GM19463 (cell line): ENCODE results near the gene TYW1.
"Not testable (repeated sequence)": the region's sequence is repeated elsewhere in the genome, so short reads cannot be mapped to it uniquely, and the experiment has no call there.

Experiments used
- ATAC-seq: cut with Tn5 transposase; IDR thresholded peaks from one replicate; pipeline ENCODE4 v1.9.1; 2021; ENCODE audit warnings: mild to moderate bottlenecking, moderate library complexity; ENCODE audit not compliant: unreplicated experiment

Gene TYW1

DNA sequence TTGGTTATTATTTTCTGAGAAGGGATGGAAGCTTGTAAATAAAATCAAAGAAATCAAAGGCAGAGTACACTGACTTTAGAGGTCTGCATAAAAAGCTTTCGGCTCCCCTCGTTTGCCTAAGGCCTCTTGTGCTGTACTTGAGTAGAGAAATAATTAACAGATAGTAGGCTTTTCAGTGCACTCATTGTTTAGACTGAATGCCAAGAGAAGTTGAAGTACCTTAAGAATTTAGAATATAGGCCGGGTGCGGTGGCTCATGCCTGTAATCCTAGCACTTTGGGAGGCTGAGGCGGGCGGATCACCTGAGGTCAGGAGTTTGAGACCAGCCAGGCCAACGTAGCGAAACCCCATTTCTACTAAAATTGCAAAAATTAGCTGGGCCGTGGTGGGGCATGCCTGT, 232.4 kb downstream of the TYW1 start:
- ATAC-seq = not testable (repeated sequence)

DNA sequence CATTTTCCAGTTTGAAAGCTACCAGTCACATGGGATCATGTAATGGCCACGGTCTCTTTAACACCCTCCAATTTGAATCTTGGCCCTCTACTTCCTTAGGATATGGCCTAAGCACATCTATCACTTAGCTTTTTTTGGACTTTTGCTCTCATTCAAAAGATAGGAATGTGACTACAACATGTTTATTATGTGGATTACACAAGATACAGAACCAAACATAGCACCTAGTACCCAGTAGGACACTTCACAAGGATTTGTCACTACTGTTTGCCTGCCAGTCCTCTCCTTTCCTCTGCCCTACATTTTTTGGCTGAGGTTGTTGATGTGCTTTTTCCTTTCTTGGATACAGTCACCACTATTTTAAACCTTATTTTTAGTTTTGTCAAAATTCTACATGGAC, 233.4 kb downstream of the TYW1 start:
- ATAC-seq = not testable (repeated sequence)

DNA sequence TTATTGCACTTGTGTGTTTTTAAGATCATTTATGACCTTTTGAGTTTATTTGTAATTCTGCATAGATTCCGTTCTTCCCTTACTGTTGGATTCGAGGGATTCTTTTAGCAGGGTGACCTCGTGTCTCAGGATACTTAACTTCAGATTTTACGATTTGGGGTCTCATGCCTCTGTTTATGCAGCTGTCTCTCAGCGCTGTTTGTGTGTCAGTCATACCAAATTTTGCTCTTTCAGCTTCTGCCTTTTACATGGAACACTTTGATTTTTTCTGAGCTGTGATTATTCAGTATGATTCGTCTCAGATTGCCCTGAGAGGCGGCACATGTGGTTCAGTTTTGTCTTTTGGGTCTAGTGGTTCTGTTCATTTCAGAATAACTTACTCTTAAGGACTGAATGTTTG, 236.9 kb downstream of the TYW1 start:
- not testable (repeated sequence) for ATAC-seq

DNA sequence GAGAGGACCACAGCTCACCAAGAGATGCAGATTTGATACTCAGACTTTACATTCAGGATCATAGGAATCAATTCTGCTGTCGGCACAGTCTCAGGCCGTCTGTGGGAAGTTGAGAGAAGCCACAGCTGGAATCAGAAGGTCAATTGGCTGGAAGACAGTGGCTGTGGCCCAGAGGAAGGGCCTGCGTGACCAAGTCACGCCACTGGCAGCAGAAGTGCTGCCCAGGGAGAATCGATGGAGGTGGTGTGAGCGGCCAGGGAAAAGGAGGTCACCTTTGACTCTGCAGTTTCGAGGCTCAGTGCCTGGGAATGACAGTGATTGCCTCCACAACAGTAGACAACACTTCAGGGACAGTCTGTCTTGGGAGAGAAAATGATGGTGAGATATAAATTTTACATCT, 239.6 kb downstream of the TYW1 start:
- ATAC-seq = not testable (repeated sequence)

DNA sequence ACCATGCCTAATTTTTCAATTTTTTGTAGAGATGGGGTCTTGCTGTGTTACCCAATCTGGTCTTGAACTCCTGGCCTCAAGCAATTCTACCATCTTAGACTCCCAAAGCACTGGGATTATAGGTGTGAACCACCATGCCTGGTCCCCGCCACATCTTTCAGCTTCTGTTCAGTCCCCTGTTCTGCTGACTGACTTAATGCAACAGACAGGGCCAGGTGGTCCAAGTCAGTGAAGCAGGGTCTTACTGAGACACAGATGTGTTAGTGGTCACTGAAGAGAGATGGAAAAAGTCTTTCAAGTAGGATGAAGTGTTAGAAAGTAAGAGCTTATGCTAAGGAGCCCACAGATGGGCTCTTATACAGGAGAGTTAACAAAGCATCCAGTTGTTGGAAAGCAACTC, 246.2 kb downstream of the TYW1 start:
- ATAC-seq = not testable (repeated sequence)

DNA sequence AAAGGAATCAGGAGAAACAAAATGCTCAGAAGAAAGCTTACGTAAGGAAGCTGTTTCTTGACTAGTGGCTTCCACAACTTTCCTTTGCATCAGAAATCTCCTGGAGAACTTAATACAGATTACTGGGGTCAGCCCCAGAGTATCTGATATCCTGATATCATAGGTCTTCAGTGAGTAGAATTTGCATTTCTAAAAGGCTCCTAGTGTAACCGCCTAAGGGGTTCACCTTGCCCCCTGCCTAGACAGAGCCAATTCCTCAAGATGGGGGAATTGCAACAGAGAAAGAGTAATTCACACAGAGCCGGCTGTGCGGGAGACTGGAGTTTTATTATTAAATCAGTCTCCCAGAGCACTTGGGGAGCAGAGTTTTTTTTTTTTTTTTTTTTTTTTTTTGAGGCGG, 251.7 kb downstream of the TYW1 start:
- ATAC-seq = not testable (repeated sequence)

DNA sequence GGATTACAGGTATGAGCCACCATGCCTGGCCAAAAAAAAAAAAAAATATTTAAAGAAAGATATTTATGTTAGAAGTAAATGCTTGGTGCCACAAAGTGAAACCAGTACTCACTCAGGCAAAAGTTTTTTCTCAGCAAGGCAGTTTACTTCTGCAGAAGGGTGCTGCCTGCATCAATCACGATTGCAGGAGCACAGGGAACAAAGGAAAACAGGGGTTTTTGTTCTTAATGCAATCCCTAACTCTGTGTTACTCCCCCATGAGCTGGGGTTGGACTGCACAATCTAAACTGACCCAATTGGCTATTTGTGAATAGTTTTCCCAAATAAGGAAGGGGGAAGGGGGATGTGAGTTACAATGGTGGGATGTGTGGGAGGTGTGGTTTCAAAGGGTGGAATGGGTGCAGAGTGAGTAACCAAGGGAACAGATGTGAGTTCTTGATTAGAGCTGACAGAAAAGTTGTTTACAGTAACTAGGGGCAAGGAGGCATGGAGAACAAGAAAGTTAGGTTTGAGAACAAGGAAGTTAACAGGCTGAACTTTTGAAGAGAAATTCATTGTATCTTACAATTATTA, 255.4 kb downstream of the TYW1 start:
- no peak for ATAC-seq

DNA sequence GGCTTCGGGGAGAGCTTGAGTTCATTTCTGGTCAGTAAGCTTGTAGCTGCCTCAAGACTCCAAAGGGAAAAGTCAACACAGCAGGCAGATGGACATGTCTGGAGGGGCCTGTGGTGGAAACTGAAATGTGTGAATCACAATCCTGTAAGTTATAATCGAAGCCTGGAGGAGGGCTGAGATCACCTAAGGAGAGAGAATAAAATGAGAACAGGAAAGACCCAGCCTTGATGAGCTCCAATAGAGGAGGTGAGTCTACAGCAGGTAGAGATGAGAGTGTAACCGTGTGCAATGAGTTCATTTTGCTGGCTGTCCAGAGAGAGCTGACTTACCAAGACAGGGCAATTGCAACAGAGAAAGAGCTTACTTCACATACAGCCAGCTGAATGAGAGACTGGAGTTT, 258.4 kb downstream of the TYW1 start:
- not testable (repeated sequence) for ATAC-seq

DNA sequence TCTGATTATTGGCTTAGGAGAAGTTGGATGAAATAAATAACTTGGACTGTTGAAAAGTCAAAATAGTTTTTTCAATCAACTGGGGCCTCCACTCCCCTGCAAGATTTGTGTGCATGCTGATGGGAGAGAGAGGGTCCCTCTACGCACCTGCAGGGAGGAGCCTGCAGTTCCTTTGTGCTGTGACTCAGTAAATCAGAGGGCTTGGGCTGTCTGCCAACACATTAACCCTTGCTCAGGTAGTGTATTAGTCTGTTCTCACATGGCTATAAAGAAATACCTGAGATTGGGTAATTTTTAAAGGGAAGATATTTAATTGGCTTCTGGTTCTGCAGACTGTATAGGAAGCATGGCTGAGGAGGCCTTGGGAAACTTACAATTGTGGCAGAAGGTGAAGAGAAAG, 261.1 kb downstream of the TYW1 start:
- not testable (repeated sequence) for ATAC-seq

DNA sequence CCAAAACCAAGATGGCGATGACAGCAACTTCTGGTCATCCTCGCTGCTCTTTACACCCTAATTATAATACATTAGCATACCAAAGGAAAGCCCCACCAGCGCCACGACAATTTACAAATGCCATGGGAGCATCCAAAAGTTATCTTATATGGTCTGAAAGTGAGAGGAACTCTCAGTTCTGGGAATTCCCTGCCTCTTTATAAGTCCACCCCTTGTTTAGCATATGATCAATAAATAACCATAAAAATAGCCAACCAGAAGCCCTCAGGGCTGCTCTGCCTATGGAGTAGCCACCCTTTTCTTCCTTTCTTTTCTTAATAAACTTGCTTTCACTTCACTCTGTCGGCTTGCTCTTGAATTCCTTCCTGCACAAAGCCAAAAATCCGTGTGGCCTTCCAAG, 262.7 kb downstream of the TYW1 start:
- ATAC-seq = not testable (repeated sequence)

DNA sequence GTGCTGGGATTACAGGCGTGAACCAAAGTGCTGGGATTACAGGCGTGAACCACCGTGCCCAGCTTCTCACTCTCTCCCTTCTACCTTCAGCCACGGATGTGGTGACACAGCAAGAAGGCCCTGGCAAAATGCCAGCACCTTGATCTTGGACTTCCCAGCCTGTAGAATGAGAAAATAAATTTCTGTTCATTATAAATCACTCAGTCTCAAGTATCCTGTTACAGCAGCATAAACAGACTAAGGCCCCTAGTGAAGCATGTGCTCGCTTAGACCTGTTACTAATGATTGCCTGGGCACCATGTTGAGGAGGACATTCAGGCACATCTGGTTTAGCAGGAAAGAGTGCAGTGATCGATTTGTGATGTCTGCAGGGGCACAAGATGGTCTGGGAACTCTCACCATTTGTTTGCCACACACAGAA, 263.5 kb downstream of the TYW1 start:
- not testable (repeated sequence) for ATAC-seq

DNA sequence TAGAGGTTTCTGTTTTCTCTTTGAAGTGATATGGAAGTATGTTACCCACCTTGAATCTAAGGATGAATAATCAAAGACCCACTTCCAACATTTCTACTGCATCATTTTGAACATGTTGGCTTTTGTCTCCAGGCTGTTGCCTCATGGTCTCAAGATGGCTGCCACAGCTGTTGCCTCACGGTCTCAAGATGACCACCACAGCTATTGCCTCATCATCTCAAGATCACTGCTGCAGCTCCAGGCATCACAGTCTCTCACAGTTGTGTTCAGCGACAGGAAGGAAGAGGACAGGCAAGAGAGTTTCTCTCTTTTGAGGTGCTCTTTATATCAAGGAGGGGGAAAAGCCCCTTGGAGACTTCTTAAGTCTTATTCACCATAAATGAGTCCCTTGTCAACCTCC, 267.4 kb downstream of the TYW1 start:
- ATAC-seq = not testable (repeated sequence)

DNA sequence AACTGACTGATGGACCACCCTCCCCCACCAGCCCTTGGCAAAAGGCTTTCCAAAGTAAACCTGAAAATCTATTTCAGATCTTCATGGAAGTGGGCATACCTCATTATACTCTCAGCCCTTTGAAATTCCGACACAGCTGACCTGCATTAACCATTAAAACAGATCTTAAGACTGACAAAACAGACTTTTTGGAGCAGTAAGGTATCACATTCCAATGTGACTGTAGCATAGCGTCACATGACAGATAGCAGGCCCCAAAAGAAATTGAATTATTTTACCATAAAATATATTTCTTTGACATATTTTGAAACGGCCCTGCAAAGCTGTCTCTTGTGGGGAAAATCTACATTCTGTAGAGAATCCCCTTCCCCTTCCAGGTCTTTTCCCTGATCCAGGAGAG, 269.4 kb downstream of the TYW1 start:
- ATAC-seq = not testable (repeated sequence)

DNA sequence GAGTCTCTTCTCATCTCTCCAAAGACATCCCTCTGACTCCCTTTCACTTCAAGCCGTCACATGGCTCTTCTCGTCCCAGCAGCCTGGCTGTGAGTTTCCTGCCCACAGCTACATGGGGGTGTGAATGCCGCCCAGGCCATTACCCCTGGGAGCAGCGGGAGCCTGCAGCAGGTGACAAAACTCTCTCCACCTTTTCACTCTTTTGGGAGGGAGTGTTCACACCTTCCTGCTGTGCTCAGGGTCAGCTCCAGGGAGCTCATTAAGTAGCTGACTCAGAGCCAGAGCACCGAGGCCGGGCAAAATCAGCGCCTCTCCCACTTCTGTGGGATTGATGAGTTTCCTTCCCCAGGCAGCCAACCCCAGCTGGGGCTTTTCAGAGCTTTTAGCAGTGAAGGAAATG, 271.3 kb downstream of the TYW1 start:
- no peak for ATAC-seq

DNA sequence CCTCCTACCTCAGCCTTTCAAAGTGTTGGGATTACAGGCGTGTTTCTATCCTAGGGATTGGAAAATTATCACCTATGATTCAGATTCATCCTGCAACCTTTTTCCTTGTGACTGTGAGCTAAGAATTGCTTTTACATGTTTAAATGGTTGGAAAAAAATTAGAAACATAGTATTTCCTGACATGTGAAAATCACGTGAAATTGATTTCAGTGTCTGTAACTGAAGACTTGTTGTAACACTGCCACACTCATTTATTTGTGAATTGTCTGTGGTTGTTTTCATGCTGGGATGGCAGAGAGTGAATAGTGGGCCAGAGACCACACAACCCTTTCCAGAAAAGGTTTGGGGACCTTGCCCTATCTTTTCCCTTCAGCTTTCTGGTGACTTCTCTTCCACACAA, 273.3 kb downstream of the TYW1 start:
- not testable (repeated sequence) for ATAC-seq
